ENCODE results near the gene GNMT. TPM values are rescaled to one million over a fixed set of nuclear protein-coding genes. Genes with fewer than 3 reads are reported as not detected.

The GNMT gene
- total RNA-seq, 1 donor from 2014 or later, result 0.77 TPM

DNA sequence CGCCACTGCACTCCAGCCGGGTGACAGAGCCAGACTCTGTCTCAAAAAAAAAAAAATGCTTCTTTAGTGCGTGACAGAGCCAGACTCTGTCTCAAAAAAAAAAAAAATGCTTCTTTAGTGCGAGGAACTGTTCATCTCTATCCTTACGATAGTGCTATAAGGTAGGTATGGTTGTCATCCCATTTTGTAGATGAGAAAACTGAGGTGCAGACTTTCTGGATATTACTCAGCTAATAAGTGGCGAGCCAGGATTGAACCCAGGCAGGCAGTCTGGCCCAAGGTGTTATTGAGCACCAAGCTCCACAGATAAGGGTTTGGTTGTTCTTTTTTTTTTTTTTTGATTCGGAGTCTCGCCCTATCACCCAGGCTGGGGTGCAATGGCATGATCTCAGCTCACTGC, 41.3 kb downstream of the GNMT start:
- no peak for DNase-seq
- no peak overlapping the region for H3K4me3 ChIP-seq
- no peak for TF ChIP-seq CTCF (IDR thresholded peaks at IDR 0.05; ENCODE audit: borderline replicate concordance)
- no peaks in the 10 kb centered on the region for H3K9me3 ChIP-seq (replicated peaks)
- no peaks in the 10 kb centered on the region for H3K27me3 ChIP-seq (ENCODE audit: low read depth)
- intact Hi-C loops (cut with micrococcal nuclease), result no loop called here
- peaks cover 25% of the 10 kb centered on the region for H3K36me3 ChIP-seq
- H3K27ac ChIP-seq (replicated peaks), result no peak overlapping the region
- H3K4me1 ChIP-seq, result no peaks in the 10 kb centered on the region

DNA sequence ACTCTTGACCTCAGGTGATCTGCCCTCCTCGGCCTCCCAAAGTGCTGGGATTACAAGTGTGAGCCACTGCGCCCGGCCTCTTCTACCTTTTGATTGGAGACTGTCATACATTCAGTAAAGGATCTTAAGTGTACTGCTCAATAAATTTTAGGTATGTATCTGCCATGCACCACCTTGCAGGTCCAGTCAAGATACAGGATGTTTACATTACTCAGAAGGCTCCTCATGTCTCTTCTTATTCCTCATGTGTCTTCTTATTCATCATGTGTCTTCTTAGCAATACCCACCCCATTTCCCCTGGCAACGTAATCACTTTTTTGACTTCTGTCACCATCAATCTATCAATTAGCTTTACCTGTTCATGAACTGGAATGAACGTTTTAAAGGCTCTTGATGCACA, 45.3 kb downstream of the GNMT start:
- Histone ChIP-seq H3K27ac (replicated peaks) (no peak overlapping the region), H3K27me3 (ENCODE audit: low read depth) (no peaks in the 10 kb centered on the region), H3K4me1 (peaks cover 6% of the 10 kb centered on the region), H3K4me3 (no peak overlapping the region), H3K9me3 (replicated peaks) (no peaks in the 10 kb centered on the region), H3K36me3 (peaks cover 61% of the 10 kb centered on the region)
- no peak for TF ChIP-seq CTCF (IDR thresholded peaks at IDR 0.05; ENCODE audit: borderline replicate concordance)
- DNase-seq, result no peak
- intact Hi-C loops (cut with micrococcal nuclease), result no loop called here

DNA sequence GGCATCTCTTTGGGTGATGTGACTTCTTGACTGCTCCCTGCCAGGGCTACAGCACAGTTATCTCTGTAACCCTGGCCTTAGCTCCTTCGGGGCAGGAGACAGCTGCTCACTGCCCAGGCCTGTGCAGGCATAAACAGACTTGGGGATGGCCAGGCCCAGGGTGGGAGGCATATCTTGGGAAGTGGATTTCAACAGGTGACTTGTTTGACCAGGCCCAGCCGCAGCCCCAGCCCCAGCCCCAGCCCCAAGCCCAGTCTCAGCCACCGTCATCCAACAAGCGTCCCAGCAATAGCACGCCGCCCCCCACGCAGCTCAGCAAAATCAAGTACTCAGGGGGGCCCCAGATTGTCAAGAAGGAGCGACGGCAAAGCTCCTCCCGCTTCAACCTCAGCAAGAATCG, 45.7 kb downstream of the GNMT start:
- no peak for TF ChIP-seq CTCF (IDR thresholded peaks at IDR 0.05; ENCODE audit: borderline replicate concordance)
- Histone ChIP-seq H3K4me1 (peaks cover 6% of the 10 kb centered on the region), H3K27ac (replicated peaks) (no peak overlapping the region), H3K36me3 (peaks cover 63% of the 10 kb centered on the region), H3K9me3 (replicated peaks) (no peaks in the 10 kb centered on the region), H3K27me3 (ENCODE audit: low read depth) (no peaks in the 10 kb centered on the region), H3K4me3 (no peak overlapping the region)
- DNase-seq, result no peak
- intact Hi-C loops (cut with micrococcal nuclease), result no loop called here

GRCh38 chr6:43007126-43007525, 46.6 kb downstream of the GNMT start:
- intact Hi-C loops (cut with micrococcal nuclease), result no loop called here
- H3K9me3 ChIP-seq (replicated peaks), result no peaks in the 10 kb centered on the region
- no peaks in the 10 kb centered on the region for H3K27me3 ChIP-seq (ENCODE audit: low read depth)
- H3K27ac ChIP-seq (replicated peaks), result no peak overlapping the region
- H3K4me1 ChIP-seq, result peaks cover 6% of the 10 kb centered on the region
- no peak for DNase-seq
- no peak for TF ChIP-seq CTCF (IDR thresholded peaks at IDR 0.05; ENCODE audit: borderline replicate concordance)
- H3K36me3 ChIP-seq, result peaks cover 72% of the 10 kb centered on the region
- no peak overlapping the region for H3K4me3 ChIP-seq

GRCh38 chr6:43009124-43009523, 48.6 kb downstream of the GNMT start:
- peak; percentile 66 for TF ChIP-seq CTCF (IDR thresholded peaks at IDR 0.05; ENCODE audit: borderline replicate concordance)
- Histone ChIP-seq H3K36me3 (peaks cover 59% of the 10 kb centered on the region), H3K4me3 (no peak overlapping the region), H3K27me3 (ENCODE audit: low read depth) (no peaks in the 10 kb centered on the region), H3K4me1 (peaks cover 20% of the 10 kb centered on the region), H3K9me3 (replicated peaks) (no peaks in the 10 kb centered on the region), H3K27ac (replicated peaks) (peak overlapping the region; percentile 49)
- intact Hi-C loops (cut with micrococcal nuclease), result no loop called here
- peak; percentile 59 for DNase-seq

- no peaks in the 10 kb centered on the region for H3K27me3 ChIP-seq (ENCODE audit: low read depth)
- no peak overlapping the region for H3K4me3 ChIP-seq
- H3K36me3 ChIP-seq, result peaks cover 56% of the 10 kb centered on the region
- no peak for TF ChIP-seq CTCF (IDR thresholded peaks at IDR 0.05; ENCODE audit: borderline replicate concordance)
- H3K4me1 ChIP-seq, result peaks cover 41% of the 10 kb centered on the region
- H3K27ac ChIP-seq (replicated peaks), result no peak overlapping the region
- no peak for DNase-seq
- no peaks in the 10 kb centered on the region for H3K9me3 ChIP-seq (replicated peaks)
- intact Hi-C loops (cut with micrococcal nuclease), result no loop called here
These were observed 50.7 kb downstream of the GNMT start for GRCh38 chr6:43011207-43011606.
